Retinal pigment epithelial cell (primary cell): ENCODE measurements around the gene KRTAP5-11.

Experiments
- DNase-seq: peaks from one replicate; pipeline ENCODE4 v3.0.0-alpha.2; 2010; ENCODE audit warnings: low read depth
- H3K4me3 ChIP-seq: 2 replicates; pipeline ENCODE4 v1.5.1; 2011; ENCODE audit warnings: mild to moderate bottlenecking, low read length, control low read depth, moderate library complexity
- CTCF ChIP-seq: conservative IDR thresholded peaks from 2 replicates; pipeline ENCODE4 v1.5.1; 2011; ENCODE audit warnings: low read depth, low read length, control low read depth, inconsistent platforms

The KRTAP5-11 gene

GRCh38 chr11:71564430-71564829 is 18.2 kb downstream of the KRTAP5-11 start:
- TF ChIP-seq CTCF, result no peak
- DNase-seq, result no peak
- no peak overlapping the region for H3K4me3 ChIP-seq

GRCh38 chr11:71563406-71563805 is 19.3 kb downstream of the KRTAP5-11 start:
- no peak overlapping the region for H3K4me3 ChIP-seq
- no peak for DNase-seq
- TF ChIP-seq CTCF, result peak; percentile 23

- TF ChIP-seq CTCF, result no peak
Measured at GRCh38 chr11:71562120-71562519, 20.6 kb downstream of the KRTAP5-11 start.

GRCh38 chr11:71558996-71559395 is 23.7 kb downstream of the KRTAP5-11 start:
- no peak for DNase-seq
- H3K4me3 ChIP-seq, result no peak overlapping the region
- TF ChIP-seq CTCF, result no peak

More at GRCh38 chr11:71562120-71562519, 20.6 kb downstream of the KRTAP5-11 start:
- no peak overlapping the region for H3K4me3 ChIP-seq
- DNase-seq, result no peak

- TF ChIP-seq CTCF, result no peak
- DNase-seq, result no peak
- H3K4me3 ChIP-seq, result no peak overlapping the region
Measured at GRCh38 chr11:71557257-71557656, 25.4 kb downstream of the KRTAP5-11 start.

- no peak for DNase-seq
- no peak overlapping the region for H3K4me3 ChIP-seq
- TF ChIP-seq CTCF, result no peak
Measured at GRCh38 chr11:71556018-71556417, 26.7 kb downstream of the KRTAP5-11 start.

GRCh38 chr11:71555508-71555907 is 27.2 kb downstream of the KRTAP5-11 start:
- TF ChIP-seq CTCF, result no peak
- no peak overlapping the region for H3K4me3 ChIP-seq
- no peak for DNase-seq
